Colon (tissue), 2 donors: ENCODE data around the gene EPS8L2.
"Not testable (repeated sequence)": the region's sequence is repeated elsewhere in the genome, so short reads cannot be mapped to it uniquely, and the experiment has no call there.

Experiments used
- FAIRE-seq: peaks from 2 replicates; lab custom pipeline; 2012; peaks lifted over from hg19 to GRCh38; lab: Jason Lieb, UNC
- donor health status: control.
- donor health status: control.

EPS8L2 gene

GRCh38 chr11:726278-727220, 20.5 kb downstream of the EPS8L2 start:
- no peak for FAIRE-seq

DNA sequence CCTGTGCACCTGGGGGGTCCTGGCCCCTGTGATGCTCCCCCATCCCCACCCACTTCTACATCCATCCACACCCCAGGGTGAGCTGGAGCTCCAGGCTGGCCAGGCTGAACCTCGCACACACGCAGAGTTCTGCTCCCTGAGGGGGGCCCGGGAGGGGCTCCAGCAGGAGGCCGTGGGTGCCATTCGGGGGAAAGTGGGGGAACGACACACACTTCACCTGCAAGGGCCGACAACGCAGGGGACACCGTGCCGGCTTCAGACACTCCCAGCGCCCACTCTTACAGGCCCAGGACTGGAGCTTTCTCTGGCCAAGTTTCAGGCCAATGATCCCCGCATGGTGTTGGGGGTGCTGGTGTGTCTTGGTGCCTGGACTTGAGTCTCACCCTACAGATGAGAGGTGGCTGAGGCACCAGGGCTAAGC, 21.3 kb downstream of the EPS8L2 start:
- FAIRE-seq: no peak

- FAIRE-seq: no peak
These were observed 22.1 kb downstream of the EPS8L2 start for GRCh38 chr11:727859-728748.

DNA sequence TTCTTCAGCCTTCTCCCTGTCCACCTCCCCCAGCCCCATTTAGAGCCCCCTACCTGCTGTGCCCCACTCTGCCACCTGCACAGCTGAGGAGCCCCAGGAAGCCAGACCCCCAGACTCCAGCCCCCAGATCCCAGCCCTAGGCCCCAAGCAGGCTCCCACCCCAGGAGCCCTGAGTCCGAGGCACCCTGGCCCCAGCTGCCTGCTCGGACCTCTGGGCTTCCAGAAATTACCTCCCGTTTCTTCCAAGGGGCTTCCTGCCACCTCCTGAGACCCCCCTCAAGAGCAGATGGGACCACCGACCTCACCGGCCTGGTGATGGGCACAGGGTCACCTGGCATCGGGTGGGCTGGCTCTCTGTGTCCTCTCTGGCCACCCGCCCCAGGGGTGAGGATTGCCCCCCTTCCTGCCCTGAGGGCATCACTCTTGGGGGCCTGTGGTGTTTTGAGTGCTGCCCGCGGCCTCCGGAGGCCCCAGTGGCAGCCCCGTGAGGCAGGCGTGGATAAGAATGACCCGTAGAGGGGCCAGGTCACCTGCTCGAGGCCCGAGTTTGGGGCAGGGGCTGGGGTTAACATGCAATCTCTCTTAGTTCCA, 23.0 kb downstream of the EPS8L2 start:
- FAIRE-seq: no peak

- FAIRE-seq: no peak
These were observed 23.6 kb downstream of the EPS8L2 start for GRCh38 chr11:729492-730074.

DNA sequence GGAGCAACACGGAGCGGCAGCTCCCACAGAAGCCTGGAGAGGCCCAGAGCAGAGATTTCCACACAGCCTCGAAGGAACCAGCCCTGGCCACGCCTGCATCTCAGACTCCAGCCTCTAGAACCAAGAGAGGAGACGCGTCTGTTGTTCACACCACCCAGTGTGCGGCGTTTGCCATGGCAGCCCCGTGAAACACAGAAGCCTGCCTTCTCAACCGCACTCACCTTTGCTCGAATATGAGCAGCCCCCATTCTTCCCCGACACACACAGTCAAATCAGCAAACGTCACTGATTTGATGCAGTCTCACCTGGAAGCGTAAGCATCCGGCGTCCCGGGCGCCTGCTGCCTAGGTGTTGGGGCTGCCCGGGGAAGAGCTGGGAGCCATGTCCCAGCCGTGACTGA, 27.0 kb downstream of the EPS8L2 start:
- FAIRE-seq: no peak

DNA sequence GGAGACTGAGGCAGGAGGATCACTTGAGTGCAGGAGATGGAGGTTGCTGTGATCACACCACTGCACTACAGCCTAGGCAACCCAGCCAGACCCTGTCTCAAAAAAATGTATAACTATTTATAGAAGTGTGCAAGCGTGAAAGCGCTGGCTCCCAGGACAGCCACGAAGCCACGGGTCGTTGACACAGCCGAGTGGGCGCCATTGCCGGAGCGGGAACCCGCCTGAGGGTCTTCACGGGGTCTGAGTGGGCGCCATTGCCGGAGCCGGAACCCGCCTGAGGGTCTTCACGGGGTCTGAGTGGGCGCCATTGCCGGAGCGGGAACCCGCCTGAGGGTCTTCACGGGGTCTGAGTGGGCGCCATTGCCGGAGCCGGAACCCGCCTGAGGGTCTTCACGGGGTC, 28.5 kb downstream of the EPS8L2 start:
- FAIRE-seq: not testable (repeated sequence)

DNA sequence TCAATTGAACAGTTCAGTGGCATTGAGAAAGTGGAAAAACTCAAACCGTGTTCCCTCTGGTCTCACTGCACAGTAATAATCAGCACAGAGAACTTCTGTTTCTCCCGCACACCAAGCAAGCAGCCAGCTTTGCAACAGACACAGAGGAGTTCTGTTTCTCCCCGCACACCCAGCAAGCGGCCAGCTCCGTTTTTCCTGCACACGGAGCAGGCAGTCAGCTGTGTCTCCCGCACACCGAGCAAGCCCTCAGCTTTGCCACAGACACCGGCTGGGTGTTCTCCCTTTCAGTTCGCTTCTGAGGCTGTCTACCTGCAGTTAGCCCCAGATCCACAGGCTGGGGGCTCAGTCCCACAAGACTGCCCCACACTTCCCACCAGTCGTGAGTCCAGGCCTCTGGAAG, 31.3 kb downstream of the EPS8L2 start:
- FAIRE-seq: no peak

- FAIRE-seq: not testable (repeated sequence)
These were observed 31.9 kb downstream of the EPS8L2 start for GRCh38 chr11:737899-738298.

GRCh38 chr11:742156-742546, 36.1 kb downstream of the EPS8L2 start:
- no peak for FAIRE-seq

GRCh38 chr11:742571-743201, 36.7 kb downstream of the EPS8L2 start:
- no peak for FAIRE-seq

DNA sequence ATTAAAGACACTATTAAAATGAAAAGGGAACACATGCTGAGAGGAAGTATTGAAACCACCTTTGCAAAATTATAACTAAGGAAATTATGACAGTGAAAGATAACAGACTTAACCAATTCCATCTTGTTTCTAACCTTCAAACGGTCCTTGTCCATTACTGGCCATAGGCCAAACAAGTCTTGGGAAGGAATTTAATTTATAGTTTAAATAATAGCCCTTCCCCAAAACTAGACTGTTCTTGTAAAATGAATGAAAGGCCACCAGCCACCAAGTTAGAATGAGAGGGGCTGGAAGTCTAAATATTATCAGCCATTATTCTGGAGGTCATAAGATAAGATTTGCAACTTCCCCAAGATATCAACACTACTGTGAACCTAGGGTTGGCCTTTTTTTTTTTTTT, 39.4 kb downstream of the EPS8L2 start:
- no peak for FAIRE-seq

DNA sequence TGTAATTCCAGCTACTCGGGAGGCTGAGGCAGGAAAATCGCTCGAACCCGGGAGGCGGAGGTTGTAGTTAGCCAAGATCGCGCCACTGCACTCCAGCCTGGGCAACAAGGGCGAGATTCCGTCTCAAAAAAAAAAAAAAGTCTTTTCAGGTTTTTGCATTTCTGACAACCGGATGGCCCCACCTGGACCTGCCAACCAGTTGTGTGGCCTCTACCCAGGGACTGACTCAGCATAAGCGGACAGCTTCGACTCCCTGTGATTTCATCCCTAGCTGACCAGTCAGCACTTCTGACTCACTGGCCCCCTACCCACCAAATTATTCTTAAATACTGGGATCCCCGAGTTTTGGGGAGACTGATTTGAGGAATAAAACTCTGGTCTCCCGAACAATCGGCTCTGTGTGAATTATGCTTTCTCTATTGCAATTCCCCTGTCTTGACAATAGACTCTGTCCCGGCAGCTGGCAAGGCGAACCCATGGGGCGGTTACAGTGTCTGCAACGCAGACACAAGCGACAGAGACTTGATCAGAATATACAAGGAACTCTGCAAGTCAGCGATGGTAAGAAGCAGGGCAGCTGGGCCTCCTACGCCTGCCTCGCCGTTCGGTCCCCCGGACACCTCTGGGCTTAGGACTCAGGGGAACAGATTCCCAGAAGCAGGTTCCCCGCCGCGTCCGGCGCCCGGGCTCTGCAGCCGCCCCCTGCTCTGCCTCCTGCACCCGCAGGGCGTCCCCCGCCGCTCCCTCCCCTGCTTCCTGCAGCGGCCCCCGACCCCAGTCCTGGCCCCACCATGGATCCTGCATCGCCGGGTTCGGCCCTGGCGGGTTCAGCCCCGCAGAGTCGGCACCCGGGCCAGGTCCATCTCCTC, 40.5 kb downstream of the EPS8L2 start:
- no peak for FAIRE-seq

- FAIRE-seq: no peak
These were observed 41.4 kb downstream of the EPS8L2 start, which contains the start of gene TALDO1 for GRCh38 chr11:747158-748006. TSS of gene TALDO1 (plus strand) at chr11:747464. CDS start at chr11:747482, 18 bp downstream.

DNA sequence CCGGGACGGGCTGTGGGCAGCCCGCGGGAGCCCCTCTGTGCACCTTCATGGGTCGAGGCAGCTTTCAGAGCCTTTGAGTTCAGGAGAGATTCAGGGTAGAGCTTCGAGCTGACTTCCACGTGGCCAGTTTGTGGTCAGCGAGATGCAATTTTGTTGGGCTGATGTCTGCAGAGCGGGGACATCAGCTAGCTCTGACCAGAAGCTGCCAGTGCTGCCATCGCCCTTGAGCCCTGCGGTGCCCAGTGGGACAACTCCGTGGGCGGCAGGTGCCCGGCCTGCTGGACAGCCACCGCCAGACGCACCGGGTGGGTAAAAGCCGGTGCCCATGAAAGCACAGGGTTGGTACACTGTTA, 42.0 kb downstream of the EPS8L2 start:
- no peak for FAIRE-seq

DNA sequence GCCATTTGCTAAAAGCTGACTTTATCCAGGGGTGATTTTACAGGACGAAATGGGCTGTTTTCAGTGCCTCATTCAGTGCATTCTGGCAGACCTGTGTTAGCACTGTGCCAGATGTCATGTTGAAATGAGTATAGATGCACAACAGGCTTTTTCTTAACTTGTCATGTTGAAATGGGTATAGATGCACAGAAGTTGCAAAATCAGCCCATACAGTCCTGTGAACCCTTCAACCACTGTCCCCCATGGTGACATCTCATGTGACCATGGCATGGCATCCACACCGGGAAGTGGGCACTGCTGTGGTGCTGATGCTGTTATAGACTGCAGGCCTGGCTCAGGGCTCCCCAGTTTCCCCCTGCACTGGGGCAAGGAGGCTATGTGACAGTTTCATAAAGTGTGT, 43.7 kb downstream of the EPS8L2 start:
- FAIRE-seq: no peak

DNA sequence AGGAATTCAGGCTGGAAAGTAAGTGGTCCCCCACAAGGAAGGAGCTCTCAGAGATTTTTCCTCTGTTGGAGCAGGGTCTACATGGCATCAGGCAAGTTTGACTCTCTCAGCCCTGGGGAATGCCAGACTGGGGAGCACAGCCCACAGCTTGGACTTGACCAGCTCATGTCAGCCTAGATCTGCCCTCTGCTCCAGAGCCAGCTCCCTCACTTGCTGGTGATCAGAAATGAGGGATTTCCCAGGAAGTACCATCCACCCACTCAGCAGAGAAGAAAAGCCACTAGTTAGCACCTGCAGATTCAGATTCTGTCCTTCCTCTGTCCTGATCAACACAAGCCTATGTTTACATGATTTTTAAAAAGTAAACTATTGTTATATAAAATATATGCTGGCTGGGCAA, 54.2 kb downstream of the EPS8L2 start:
- no peak for FAIRE-seq

GRCh38 chr11:761526-762108, 55.6 kb downstream of the EPS8L2 start:
- FAIRE-seq: no peak

DNA sequence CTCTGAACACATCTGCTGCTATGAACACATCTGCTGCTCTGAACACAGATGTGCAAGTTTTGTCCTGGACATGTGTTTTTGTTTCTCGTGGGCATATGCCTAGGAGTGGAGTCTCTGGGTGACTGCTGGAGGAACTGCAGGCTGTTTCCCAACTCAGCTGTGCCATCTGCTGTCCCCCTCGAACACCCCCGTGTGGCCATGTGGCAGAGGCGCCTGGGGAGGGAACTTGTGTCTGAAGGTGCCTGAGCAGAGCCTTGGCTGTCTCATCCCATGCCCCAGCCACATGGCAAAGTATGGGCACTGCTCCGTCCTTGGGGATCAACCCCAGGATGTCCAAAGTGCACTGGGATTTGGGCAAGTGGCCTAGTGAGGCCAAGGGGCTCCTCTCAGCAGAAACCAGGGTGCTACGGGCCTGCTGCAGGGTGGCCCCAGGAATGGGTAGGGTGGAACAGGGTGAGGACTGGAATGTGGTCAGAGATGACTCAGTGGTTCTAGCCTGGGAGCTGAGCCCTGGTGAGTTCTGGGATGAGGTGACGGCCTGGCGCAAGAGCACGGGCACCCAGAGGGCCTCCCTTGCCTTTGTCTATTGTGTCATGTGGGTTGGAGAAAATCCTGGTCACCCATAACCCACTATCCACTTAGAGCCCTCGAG, 56.5 kb downstream of the EPS8L2 start:
- FAIRE-seq: no peak
